Ovary (tissue), 3 donors: ENCODE results near the gene LRCH4.

Source experiments
- CTCF ChIP-seq, 3 donors: fragments of 450-650 bp in 2 of 3; fragments of 200-600 bp in 1 of 3; IDR thresholded peaks; one replicate each; pipeline versions ENCODE4 v1.5.1 to v1.8.0; 2016 to 2022; ENCODE audit warnings: antibody characterized with exemption in 3 of 3, mild to moderate bottlenecking in 1 of 3
- EP300 ChIP-seq: sonication (generic); formaldehyde crosslinking; IDR thresholded peaks from one replicate; pipeline ENCODE4 v1.6.1; 2017; ENCODE audit warnings: antibody characterized with exemption
- POLR2A ChIP-seq: fragments of 450-650 bp; IDR thresholded peaks from one replicate; pipeline ENCODE4 v1.6.1; 2017; ENCODE audit warnings: antibody characterized with exemption, mild to moderate bottlenecking, moderate library complexity
- donor health status: DM: no; HTN: no; CAD: no.

- TF ChIP-seq POLR2A (no peak), CTCF (IDR thresholded peaks at IDR 0.05) (no peak), EP300 (no peak)
Observed at GRCh38 chr7:100574362-100575205, 11.3 kb downstream of the LRCH4 start.
